BLaER1 (cell line): ENCODE data around the gene MTF1.

ENCODE experiments used
- H3K27ac ChIP-seq: shearing (Covaris generic); formaldehyde crosslinking; 2 replicates; pipeline ENCODE4 v1.8.1; 2022
- H3K27me3 ChIP-seq: shearing (Covaris generic); formaldehyde crosslinking; 2 replicates; pipeline ENCODE4 v1.8.1; 2022
- H3K36me3 ChIP-seq: shearing (Covaris generic); formaldehyde crosslinking; 2 replicates; pipeline ENCODE4 v1.8.1; 2022
- H3K4me1 ChIP-seq: shearing (Covaris generic); formaldehyde crosslinking; 2 replicates; pipeline ENCODE4 v1.8.1; 2022
- H3K4me2 ChIP-seq: shearing (Covaris generic); formaldehyde crosslinking; 2 replicates; pipeline ENCODE4 v1.8.1; 2022
- H3K4me3 ChIP-seq: shearing (Covaris generic); formaldehyde crosslinking; 2 replicates; pipeline ENCODE4 v1.8.1; 2022
- H3K9ac ChIP-seq: shearing (Covaris generic); formaldehyde crosslinking; 2 replicates; pipeline ENCODE4 v1.8.1; 2022
- H3K9me3 ChIP-seq: shearing (Covaris generic); formaldehyde crosslinking; 2 replicates; pipeline ENCODE4 v1.8.1; 2022
- H4K20me1 ChIP-seq: shearing (Covaris generic); formaldehyde crosslinking; 2 replicates; pipeline ENCODE4 v1.8.1; 2022
- Cebpa-rat ChIP-seq: shearing (Covaris generic); IDR thresholded peaks from 2 replicates; pipeline ENCODE4 v1.8.1; 2022

MTF1 gene

GRCh38 chr1:37851782-37852210 is 7.6 kb downstream of the MTF1 start:
- Histone ChIP-seq H3K4me2 (peak overlapping the region; percentile 35), H3K4me1 (peaks cover 33% of the 10 kb centered on the region), H3K27ac (no peak overlapping the region), H3K27me3 (no peaks in the 10 kb centered on the region), H3K4me3 (no peak overlapping the region), H3K9me3 (no peaks in the 10 kb centered on the region), H4K20me1 (peaks cover 84% of the 10 kb centered on the region), H3K9ac (no peak overlapping the region), H3K36me3 (peaks cover 75% of the 10 kb centered on the region)
- TF ChIP-seq Cebpa-rat: no peak

GRCh38 chr1:37851262-37851661 is 8.1 kb downstream of the MTF1 start:
- Histone ChIP-seq H3K27ac (no peak overlapping the region), H3K4me2 (peak overlapping the region; percentile 35), H3K27me3 (no peaks in the 10 kb centered on the region), H3K4me1 (peaks cover 34% of the 10 kb centered on the region), H3K36me3 (peaks cover 69% of the 10 kb centered on the region), H3K9ac (no peak overlapping the region), H4K20me1 (peaks cover 86% of the 10 kb centered on the region), H3K9me3 (no peaks in the 10 kb centered on the region), H3K4me3 (no peak overlapping the region)
- peak; percentile 16; the same call in 1 of the 2 replicates for TF ChIP-seq Cebpa-rat

- Histone ChIP-seq H4K20me1 (peaks cover 83% of the 10 kb centered on the region), H3K27me3 (no peaks in the 10 kb centered on the region), H3K4me1 (peaks cover 36% of the 10 kb centered on the region), H3K9ac (no peak overlapping the region), H3K36me3 (peaks cover 70% of the 10 kb centered on the region), H3K4me3 (no peak overlapping the region), H3K9me3 (no peaks in the 10 kb centered on the region), H3K27ac (no peak overlapping the region), H3K4me2 (no peak overlapping the region)
- no peak for TF ChIP-seq Cebpa-rat
These were observed 8.9 kb downstream of the MTF1 start for GRCh38 chr1:37850352-37850955.

GRCh38 chr1:37849480-37849879 is 9.9 kb downstream of the MTF1 start:
- Histone ChIP-seq H3K4me3 (no peak overlapping the region), H3K27me3 (no peaks in the 10 kb centered on the region), H3K9ac (no peak overlapping the region), H3K27ac (no peak overlapping the region), H3K4me1 (peaks cover 36% of the 10 kb centered on the region), H3K9me3 (no peaks in the 10 kb centered on the region), H4K20me1 (peaks cover 82% of the 10 kb centered on the region), H3K4me2 (no peak overlapping the region), H3K36me3 (peaks cover 70% of the 10 kb centered on the region)
- no peak for TF ChIP-seq Cebpa-rat

GRCh38 chr1:37846647-37847339 is 12.6 kb downstream of the MTF1 start:
- Histone ChIP-seq H3K4me1 (peaks cover 26% of the 10 kb centered on the region), H3K4me3 (no peak overlapping the region), H3K9me3 (no peaks in the 10 kb centered on the region), H4K20me1 (peaks cover 74% of the 10 kb centered on the region), H3K27ac (peak overlapping the region; percentile 32; the same call in 1 of the 2 replicates), H3K4me2 (peak overlapping the region; percentile 66), H3K27me3 (no peaks in the 10 kb centered on the region), H3K9ac (0 out of 2 replicates have a peak overlapping the region, but pooled peaks have one; percentile 43), H3K36me3 (peaks cover 73% of the 10 kb centered on the region)
- TF ChIP-seq Cebpa-rat: no peak

GRCh38 chr1:37845786-37846185 is 13.6 kb downstream of the MTF1 start:
- Histone ChIP-seq H3K9ac (no peak overlapping the region), H3K27ac (no peak overlapping the region), H4K20me1 (peaks cover 72% of the 10 kb centered on the region), H3K36me3 (peaks cover 83% of the 10 kb centered on the region), H3K4me1 (peaks cover 16% of the 10 kb centered on the region), H3K4me2 (no peak overlapping the region), H3K4me3 (no peak overlapping the region), H3K9me3 (no peaks in the 10 kb centered on the region), H3K27me3 (no peaks in the 10 kb centered on the region)
- TF ChIP-seq Cebpa-rat: no peak

- no peaks in the 10 kb centered on the region for H3K27me3 ChIP-seq
- H3K9me3 ChIP-seq: no peaks in the 10 kb centered on the region
- no peak overlapping the region for H3K4me3 ChIP-seq
- TF ChIP-seq Cebpa-rat: no peak
- no peak overlapping the region for H3K27ac ChIP-seq
- H3K4me2 ChIP-seq: no peak overlapping the region
- no peak overlapping the region for H3K9ac ChIP-seq
- H4K20me1 ChIP-seq: peaks cover 72% of the 10 kb centered on the region
- H3K36me3 ChIP-seq: peaks cover 83% of the 10 kb centered on the region
- peaks cover 16% of the 10 kb centered on the region for H3K4me1 ChIP-seq
These were observed 14.2 kb downstream of the MTF1 start for GRCh38 chr1:37845049-37845646.

- Histone ChIP-seq H3K9ac (no peak overlapping the region), H3K4me1 (peaks cover 16% of the 10 kb centered on the region), H3K27ac (no peak overlapping the region), H4K20me1 (peaks cover 72% of the 10 kb centered on the region), H3K36me3 (peaks cover 83% of the 10 kb centered on the region), H3K27me3 (no peaks in the 10 kb centered on the region), H3K9me3 (no peaks in the 10 kb centered on the region), H3K4me3 (no peak overlapping the region), H3K4me2 (no peak overlapping the region)
- no peak for TF ChIP-seq Cebpa-rat
These were observed 14.9 kb downstream of the MTF1 start for GRCh38 chr1:37844536-37844935.

GRCh38 chr1:37841652-37842051 is 17.7 kb downstream of the MTF1 start:
- H3K4me2 ChIP-seq: no peak overlapping the region
- no peak overlapping the region for H3K27ac ChIP-seq
- H3K9me3 ChIP-seq: no peaks in the 10 kb centered on the region
- no peaks in the 10 kb centered on the region for H3K27me3 ChIP-seq
- no peak overlapping the region for H3K9ac ChIP-seq
- no peak overlapping the region for H3K4me3 ChIP-seq
- H3K36me3 ChIP-seq: peaks cover 89% of the 10 kb centered on the region
- H3K4me1 ChIP-seq: peaks cover 6% of the 10 kb centered on the region
- no peak for TF ChIP-seq Cebpa-rat
- peaks cover 47% of the 10 kb centered on the region for H4K20me1 ChIP-seq

- H3K27me3 ChIP-seq: no peaks in the 10 kb centered on the region
- H3K27ac ChIP-seq: no peak overlapping the region
- H4K20me1 ChIP-seq: peaks cover 46% of the 10 kb centered on the region
- H3K9me3 ChIP-seq: no peaks in the 10 kb centered on the region
- peaks cover 94% of the 10 kb centered on the region for H3K36me3 ChIP-seq
- no peak overlapping the region for H3K4me2 ChIP-seq
- no peak for TF ChIP-seq Cebpa-rat
- no peaks in the 10 kb centered on the region for H3K4me1 ChIP-seq
- H3K4me3 ChIP-seq: no peak overlapping the region
- no peak overlapping the region for H3K9ac ChIP-seq
These were observed 18.7 kb downstream of the MTF1 start for GRCh38 chr1:37840711-37841110.
